PC-9 (cell line): ENCODE results near the gene CMSS1. TPM values are rescaled to one million over a fixed set of nuclear protein-coding genes. Genes with fewer than 3 reads are reported as not detected.

Source experiments
- BruUV-seq: library from RNA; stranded (reverse); fragments of 400-500 nt; replicated peaks from 2 replicates; lab custom pipeline; 2021; lab: Mats Ljungman, UMichigan
- CTCF ChIA-PET: fragments of 300-600 bp; sonication (Branson Sonifier 250); formaldehyde crosslinking; loops from one replicate; lab custom pipeline; 2022; ENCODE audit warnings: antibody characterized with exemption; lab: Charles Lee
- POLR2A ChIA-PET: fragments of 300-600 bp; sonication (Branson Sonifier 250); formaldehyde crosslinking; loops from one replicate; lab custom pipeline; 2022; ENCODE audit warnings: antibody characterized with exemption; ENCODE audit not compliant: unreplicated experiment; lab: Charles Lee
- DNase-seq, 2 experiments: peaks; one replicate each; pipeline versions ENCODE4 v3.0.0 to v3.0.0-alpha.2; 2015 to 2022; ENCODE audit warnings: mixed read lengths in 1 of 2
- H2AFZ ChIP-seq: fragments of 200-600 bp; sonication (generic); 2 replicates; pipeline ENCODE4 v1.8.1; 2017; ENCODE audit warnings: antibody characterized with exemption
- H3F3A ChIP-seq: fragments of 200-600 bp; sonication (generic); 2 replicates; pipeline ENCODE4 v1.8.1; 2017; ENCODE audit warnings: antibody characterized with exemption, mild to moderate bottlenecking, low read depth; ENCODE audit not compliant: insufficient read depth
- H3K27ac ChIP-seq: fragments of 200-600 bp; sonication (generic); 2 replicates; pipeline ENCODE4 v1.6.1; 2016; ENCODE audit warnings: mixed run types
- H3K27me3 ChIP-seq: fragments of 200-600 bp; sonication (generic); 2 replicates; pipeline ENCODE4 v1.6.1; 2016; ENCODE audit warnings: low read depth, mixed run types; ENCODE audit not compliant: insufficient read depth
- H3K36me3 ChIP-seq: fragments of 200-600 bp; sonication (generic); 2 replicates; pipeline ENCODE4 v1.6.1; 2016; ENCODE audit warnings: low read depth, mixed run types
- H3K4me1 ChIP-seq: fragments of 200-600 bp; sonication (generic); replicated peaks from 2 replicates; pipeline ENCODE4 v1.6.1; 2016; ENCODE audit warnings: mixed run types; ENCODE audit not compliant: insufficient read depth
- H3K4me2 ChIP-seq: fragments of 200-600 bp; sonication (generic); 2 replicates; pipeline ENCODE4 v1.6.1; 2017; ENCODE audit warnings: mixed run types
- H3K4me3 ChIP-seq: fragments of 200-600 bp; sonication (generic); 2 replicates; pipeline ENCODE4 v1.6.1; 2016; ENCODE audit warnings: mixed run types
- H3K79me2 ChIP-seq: fragments of 200-600 bp; sonication (generic); 2 replicates; pipeline ENCODE4 v1.6.1; 2017; ENCODE audit warnings: low read depth, mixed run types
- H3K9me2 ChIP-seq: fragments of 200-600 bp; sonication (generic); 2 replicates; pipeline ENCODE4 v1.8.1; 2017; ENCODE audit warnings: mild to moderate bottlenecking; ENCODE audit not compliant: insufficient read depth
- H3K9me3 ChIP-seq: fragments of 200-600 bp; sonication (generic); 2 replicates; pipeline ENCODE4 v1.8.1; 2016; ENCODE audit warnings: low read depth; ENCODE audit not compliant: insufficient read depth
- H4K20me1 ChIP-seq: fragments of 200-600 bp; sonication (generic); 2 replicates; pipeline ENCODE4 v1.8.1; 2017; ENCODE audit not compliant: insufficient read depth
- EZH2 ChIP-seq: fragments of 200-600 bp; sonication (generic); IDR thresholded peaks from 2 replicates; pipeline ENCODE4 v1.8.0; 2017; ENCODE audit warnings: antibody characterized with exemption, low read depth
- intact Hi-C: fragments of 100-400 bp; cut with micrococcal nuclease; formaldehyde crosslinking; loops from one replicate; pipeline ENCODE4 v1.10.0; 2022; ENCODE audit not compliant: unreplicated experiment
- total RNA-seq: library from RNA; stranded (reverse); gene quantifications from 2 replicates; pipeline ENCODE4 v1.2.3, GENCODE V29; 2021
- TF ChIP-seq, protein P1 (sequence below): fragments of 200-600 bp; sonication (generic); conservative IDR thresholded peaks from 2 replicates; pipeline ENCODE4 v1.6.1; 2017; ENCODE audit warnings: mixed run types, antibody characterized with exemption, mild to moderate bottlenecking, moderate library complexity

Gene CMSS1
- total RNA-seq, 1 experiment from 2014 or later: 98.9 TPM

DNA sequence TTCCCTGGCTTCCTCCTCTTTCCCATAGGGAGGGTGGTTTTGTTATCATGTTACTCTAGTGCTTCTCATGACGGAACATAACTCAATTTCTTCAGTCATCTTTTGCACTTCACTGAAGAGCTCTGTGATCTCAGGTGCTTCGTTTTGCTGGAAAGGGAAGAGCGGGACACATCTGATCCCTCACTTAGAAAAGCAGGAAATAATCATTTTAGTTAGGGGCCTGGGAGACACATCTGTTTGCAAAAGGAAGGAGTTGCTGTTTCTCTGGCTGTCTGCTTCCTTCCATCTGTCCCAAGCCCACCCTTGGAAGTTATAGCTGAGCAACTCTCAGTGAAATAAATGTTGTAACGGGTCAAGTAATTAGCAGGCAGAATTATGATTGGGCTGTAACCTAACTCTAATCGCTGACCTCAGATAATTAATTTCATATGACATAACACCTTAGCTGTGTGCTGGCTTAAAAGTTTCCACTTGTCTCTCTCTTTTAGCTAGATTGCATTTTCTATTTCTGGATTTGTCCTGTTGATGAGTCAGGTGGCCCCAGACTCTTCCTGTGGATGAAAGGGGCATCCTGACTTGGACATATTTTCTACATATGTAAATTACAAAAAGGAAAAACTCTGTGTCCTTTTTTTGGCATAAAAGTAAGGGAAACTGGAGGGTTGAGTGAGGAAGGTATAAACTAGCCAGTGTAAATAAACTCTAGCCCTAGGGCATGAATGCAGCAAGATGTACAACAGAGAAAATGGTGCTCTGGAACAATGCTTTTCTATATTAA is 307.7 kb downstream of the CMSS1 start:
- H3K79me2 ChIP-seq: no peaks in the 10 kb centered on the region
- H3K27ac ChIP-seq: peak overlapping the region; percentile 13; the same call in 1 of the 2 replicates
- no peak overlapping the region for H3K4me3 ChIP-seq
- H3K4me2 ChIP-seq: peak overlapping the region; percentile 15
- ChIA-PET POLR2A (interaction anchor here (0.6 kb wide), 1 partner anchor 250 kb away, joined by 5 read pairs; no protein-coding TSS in a partner anchor), CTCF (no interaction called here)
- intact Hi-C loops: no loop called here
- peaks cover 7% of the 10 kb centered on the region; the same call in 1 of the 2 replicates for H3F3A ChIP-seq
- no peaks in the 10 kb centered on the region for H4K20me1 ChIP-seq
- H3K9me3 ChIP-seq: no peaks in the 10 kb centered on the region
- no peak overlapping the region for H2AFZ ChIP-seq
- DNase-seq: peak in 1 of 2 experiments; percentile 59
- H3K27me3 ChIP-seq: no peaks in the 10 kb centered on the region
- peaks cover 14% of the 10 kb centered on the region for H3K4me1 ChIP-seq
- no TSS peak for BruUV-seq
- TF ChIP-seq, protein P1, sequence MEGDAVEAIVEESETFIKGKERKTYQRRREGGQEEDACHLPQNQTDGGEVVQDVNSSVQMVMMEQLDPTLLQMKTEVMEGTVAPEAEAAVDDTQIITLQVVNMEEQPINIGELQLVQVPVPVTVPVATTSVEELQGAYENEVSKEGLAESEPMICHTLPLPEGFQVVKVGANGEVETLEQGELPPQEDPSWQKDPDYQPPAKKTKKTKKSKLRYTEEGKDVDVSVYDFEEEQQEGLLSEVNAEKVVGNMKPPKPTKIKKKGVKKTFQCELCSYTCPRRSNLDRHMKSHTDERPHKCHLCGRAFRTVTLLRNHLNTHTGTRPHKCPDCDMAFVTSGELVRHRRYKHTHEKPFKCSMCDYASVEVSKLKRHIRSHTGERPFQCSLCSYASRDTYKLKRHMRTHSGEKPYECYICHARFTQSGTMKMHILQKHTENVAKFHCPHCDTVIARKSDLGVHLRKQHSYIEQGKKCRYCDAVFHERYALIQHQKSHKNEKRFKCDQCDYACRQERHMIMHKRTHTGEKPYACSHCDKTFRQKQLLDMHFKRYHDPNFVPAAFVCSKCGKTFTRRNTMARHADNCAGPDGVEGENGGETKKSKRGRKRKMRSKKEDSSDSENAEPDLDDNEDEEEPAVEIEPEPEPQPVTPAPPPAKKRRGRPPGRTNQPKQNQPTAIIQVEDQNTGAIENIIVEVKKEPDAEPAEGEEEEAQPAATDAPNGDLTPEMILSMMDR: no peak
- no peak for TF ChIP-seq EZH2
- no peaks in the 10 kb centered on the region for H3K9me2 ChIP-seq
- no peaks in the 10 kb centered on the region for H3K36me3 ChIP-seq

DNA sequence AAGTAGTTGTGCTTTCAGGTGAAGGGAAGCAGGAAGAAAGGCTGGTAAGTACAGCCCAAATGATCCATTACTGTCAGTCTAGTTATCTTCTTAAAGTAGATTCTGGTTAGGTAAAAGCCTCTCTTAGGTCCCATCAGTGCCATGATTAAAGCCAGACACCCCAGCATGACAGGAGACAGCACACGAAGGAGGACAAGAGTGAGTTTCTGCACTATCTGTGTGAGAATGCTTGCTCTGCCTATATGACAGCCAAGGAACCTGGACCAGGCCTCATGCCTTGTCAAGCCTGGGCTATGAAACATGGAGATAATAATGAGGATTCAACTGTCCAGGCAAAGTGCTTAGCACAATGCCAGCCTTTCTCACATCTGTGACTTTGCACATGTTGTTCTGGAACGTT is 310.1 kb downstream of the CMSS1 start:
- Histone ChIP-seq H3K36me3 (no peaks in the 10 kb centered on the region), H3K4me2 (no peak overlapping the region), H3K4me3 (no peak overlapping the region), H2AFZ (no peak overlapping the region), H3K9me3 (no peaks in the 10 kb centered on the region), H3K9me2 (no peaks in the 10 kb centered on the region), H4K20me1 (no peaks in the 10 kb centered on the region), H3K27ac (no peak overlapping the region), H3F3A (peaks cover 7% of the 10 kb centered on the region; the same call in 1 of the 2 replicates), H3K27me3 (no peaks in the 10 kb centered on the region), H3K4me1 (peaks cover 14% of the 10 kb centered on the region), H3K79me2 (no peaks in the 10 kb centered on the region)
- CTCF ChIA-PET: no interaction called here
- DNase-seq: no peak
- BruUV-seq: no TSS peak
- intact Hi-C loops: no loop called here
- TF ChIP-seq, protein P1: no peak
- TF ChIP-seq EZH2: no peak
- POLR2A ChIA-PET: no interaction called here

DNA sequence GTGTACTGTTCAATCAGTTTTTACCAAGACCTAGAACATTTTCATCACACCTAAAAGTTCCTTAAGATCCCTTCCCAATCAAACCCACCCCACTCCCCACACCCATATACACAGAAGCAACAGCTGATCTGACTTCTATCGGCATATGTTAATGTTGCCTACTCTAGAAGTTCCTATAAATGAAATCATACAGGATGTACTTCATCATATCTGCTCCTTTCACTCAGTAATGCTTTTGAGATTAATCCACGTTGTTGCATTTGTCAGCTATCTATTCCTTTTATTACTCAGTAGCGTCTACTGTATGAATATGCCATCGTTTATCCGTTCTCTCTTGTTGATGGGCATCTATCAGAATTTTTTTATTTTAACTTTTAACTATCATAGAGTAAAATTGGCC is 310.9 kb downstream of the CMSS1 start:
- intact Hi-C loops: no loop called here
- Histone ChIP-seq H3K27ac (no peak overlapping the region), H3K9me3 (no peaks in the 10 kb centered on the region), H3F3A (peaks cover 7% of the 10 kb centered on the region; the same call in 1 of the 2 replicates), H3K36me3 (no peaks in the 10 kb centered on the region), H3K9me2 (no peaks in the 10 kb centered on the region), H3K4me2 (no peak overlapping the region), H3K79me2 (no peaks in the 10 kb centered on the region), H4K20me1 (no peaks in the 10 kb centered on the region), H3K4me3 (no peak overlapping the region), H2AFZ (no peak overlapping the region), H3K4me1 (peaks cover 14% of the 10 kb centered on the region), H3K27me3 (no peaks in the 10 kb centered on the region)
- no peak for DNase-seq
- TF ChIP-seq, protein P1: no peak
- no peak for TF ChIP-seq EZH2
- CTCF ChIA-PET: no interaction called here
- no TSS peak for BruUV-seq
- POLR2A ChIA-PET: no interaction called here
